MCF 10A (cell line): Measurements from ENCODE around the gene MEF2A. TPM values are rescaled to one million over a fixed set of nuclear protein-coding genes. Genes with fewer than 3 reads are reported as not detected.
A peak's percentile ranks its signal among the peaks of the same experiment; 100 is the strongest.

Source experiments
- BruUV-seq: library from RNA; stranded (reverse); fragments of 400-500 nt; replicated peaks from 2 replicates; lab custom pipeline; 2021; lab: Mats Ljungman, UMichigan
- CTCF ChIA-PET: fragments of 300-600 bp; sonication (Branson Sonifier 250); formaldehyde crosslinking; extraction: SDS; loops from one replicate; lab custom pipeline; 2021; ENCODE audit warnings: antibody characterized with exemption, inconsistent platforms; lab: Yijun Ruan, JAX
- POLR2A ChIA-PET: fragments of 300-600, 350-650 bp; sonication (Branson Sonifier 250); formaldehyde crosslinking; extraction: SDS; loops from one replicate; lab custom pipeline; 2020; ENCODE audit warnings: antibody characterized with exemption, inconsistent platforms; lab: Yijun Ruan, JAX
- DNase-seq: peaks from one replicate; pipeline ENCODE4 v3.0.0-alpha.2; 2018; ENCODE audit not compliant: unreplicated experiment
- H3K27ac Mint-ChIP-seq: one replicate; pipeline ENCODE4 v1.8.0; 2022; ENCODE audit warnings: mild to moderate bottlenecking, low read depth, mixed read lengths; ENCODE audit not compliant: unreplicated experiment
- H3K27me3 Mint-ChIP-seq: one replicate; pipeline ENCODE4 v1.8.0; 2022; ENCODE audit warnings: mixed read lengths; ENCODE audit not compliant: insufficient read depth, unreplicated experiment
- H3K36me3 Mint-ChIP-seq: one replicate; pipeline ENCODE4 v1.8.0; 2022; ENCODE audit warnings: mild to moderate bottlenecking, moderate library complexity, mixed read lengths; ENCODE audit not compliant: insufficient read depth, unreplicated experiment
- H3K4me1 Mint-ChIP-seq: one replicate; pipeline ENCODE4 v1.8.0; 2022; ENCODE audit warnings: mixed read lengths; ENCODE audit not compliant: insufficient read depth, unreplicated experiment
- H3K4me3 Mint-ChIP-seq: one replicate; pipeline ENCODE4 v1.8.0; 2022; ENCODE audit warnings: mild to moderate bottlenecking, moderate library complexity, mixed read lengths; ENCODE audit not compliant: unreplicated experiment
- H3K9me3 Mint-ChIP-seq: one replicate; pipeline ENCODE4 v1.8.0; 2022; ENCODE audit warnings: mixed read lengths; ENCODE audit not compliant: unreplicated experiment
- intact Hi-C: fragments of 100-400 bp; cut with micrococcal nuclease; formaldehyde crosslinking; loops from 2 replicates; pipeline ENCODE4 v1.14.1; 2022
- total RNA-seq: library from RNA; stranded (reverse); gene quantifications from 2 replicates; pipeline ENCODE4 v1.2.3, GENCODE V29; 2022
- TF ChIP-seq, protein P1 (sequence below): fragments of 200-600 bp; IDR thresholded peaks from one replicate; pipeline ENCODE4 v1.8.0; 2022; ENCODE audit warnings: antibody characterized with exemption, mild to moderate bottlenecking; ENCODE audit not compliant: unreplicated experiment

The MEF2A gene
- total RNA-seq, 1 experiment from 2014 or later = 52.9 TPM

DNA sequence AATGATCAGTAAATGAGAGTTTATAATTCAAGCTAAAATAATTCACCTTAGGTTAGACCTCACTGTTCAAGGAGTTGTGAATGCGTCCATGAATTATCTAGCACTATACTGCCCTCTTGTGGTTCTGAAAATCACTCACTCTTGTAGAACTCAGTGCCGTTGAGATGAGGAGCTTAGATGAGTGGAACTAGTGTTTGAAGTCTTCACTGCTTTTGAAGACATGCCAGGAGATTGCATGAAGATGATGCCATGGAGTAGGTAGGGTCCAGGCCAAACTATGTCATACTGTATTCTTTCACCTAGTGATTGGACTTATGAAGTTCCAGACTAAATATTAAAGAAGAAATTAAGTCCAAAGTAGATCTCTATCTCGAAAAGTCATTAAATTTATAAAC is 138.7 kb downstream of the MEF2A start:
- Mint-ChIP-seq H3K36me3 (no peaks in the 10 kb centered on the region), H3K9me3 (no peaks in the 10 kb centered on the region), H3K27ac (peak overlapping the region; percentile 84), H3K4me3 (no peak overlapping the region), H3K4me1 (peaks cover 43% of the 10 kb centered on the region), H3K27me3 (no peaks in the 10 kb centered on the region)
- intact Hi-C loops = loop anchor here (1.0 to 5.0 kb wide), 8 partner anchors 26 to 431 kb away; no protein-coding TSS in a partner anchor
- TF ChIP-seq, protein P1, sequence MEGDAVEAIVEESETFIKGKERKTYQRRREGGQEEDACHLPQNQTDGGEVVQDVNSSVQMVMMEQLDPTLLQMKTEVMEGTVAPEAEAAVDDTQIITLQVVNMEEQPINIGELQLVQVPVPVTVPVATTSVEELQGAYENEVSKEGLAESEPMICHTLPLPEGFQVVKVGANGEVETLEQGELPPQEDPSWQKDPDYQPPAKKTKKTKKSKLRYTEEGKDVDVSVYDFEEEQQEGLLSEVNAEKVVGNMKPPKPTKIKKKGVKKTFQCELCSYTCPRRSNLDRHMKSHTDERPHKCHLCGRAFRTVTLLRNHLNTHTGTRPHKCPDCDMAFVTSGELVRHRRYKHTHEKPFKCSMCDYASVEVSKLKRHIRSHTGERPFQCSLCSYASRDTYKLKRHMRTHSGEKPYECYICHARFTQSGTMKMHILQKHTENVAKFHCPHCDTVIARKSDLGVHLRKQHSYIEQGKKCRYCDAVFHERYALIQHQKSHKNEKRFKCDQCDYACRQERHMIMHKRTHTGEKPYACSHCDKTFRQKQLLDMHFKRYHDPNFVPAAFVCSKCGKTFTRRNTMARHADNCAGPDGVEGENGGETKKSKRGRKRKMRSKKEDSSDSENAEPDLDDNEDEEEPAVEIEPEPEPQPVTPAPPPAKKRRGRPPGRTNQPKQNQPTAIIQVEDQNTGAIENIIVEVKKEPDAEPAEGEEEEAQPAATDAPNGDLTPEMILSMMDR = peak; percentile 57
- BruUV-seq = no TSS peak
- DNase-seq = peak; percentile 88
- CTCF ChIA-PET = interaction anchor here (0.5 to 4.5 kb wide), 75 partner anchors 9 to 1622 kb away, joined by 3 to 68 read pairs (median 4); partner anchors contain the start of genes LRRC28 and LYSMD4
- POLR2A ChIA-PET = interaction anchor here (0.6 to 3.6 kb wide), 25 partner anchors 12 to 646 kb away, joined by 3 to 25 read pairs (median 4); partner anchors contain the start of genes LRRC28, LYSMD4 and MEF2A

DNA sequence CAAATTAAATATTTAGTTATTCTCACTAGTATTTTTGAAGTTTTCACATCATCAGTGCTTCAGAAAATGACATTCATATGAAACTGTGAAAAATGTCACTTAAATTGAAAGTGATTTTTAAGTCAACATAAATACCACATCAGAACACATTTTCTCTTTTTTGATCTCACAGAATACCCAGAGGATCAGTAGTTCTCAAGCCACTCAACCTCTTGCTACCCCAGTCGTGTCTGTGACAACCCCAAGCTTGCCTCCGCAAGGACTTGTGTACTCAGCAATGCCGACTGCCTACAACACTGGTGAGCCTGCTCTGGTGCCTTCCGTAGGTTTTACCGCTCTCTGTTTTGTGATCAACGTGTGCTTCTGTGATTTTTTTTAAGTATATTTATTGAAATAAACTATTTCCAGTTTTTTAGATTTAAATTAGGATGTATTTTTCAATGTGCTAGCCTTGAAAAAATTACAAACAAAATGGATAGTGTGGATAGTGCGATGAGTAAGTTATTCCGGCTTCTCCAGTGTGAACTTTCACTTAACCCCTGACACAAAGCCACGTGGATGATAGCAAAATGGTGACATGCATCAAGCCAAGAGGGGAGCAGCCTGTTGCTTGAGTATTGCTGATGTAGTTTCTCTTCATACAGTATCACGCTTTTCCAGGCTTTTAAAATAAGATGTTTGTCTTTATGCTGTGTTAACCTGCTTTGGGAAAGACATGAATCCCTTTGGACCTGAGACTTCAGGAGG is 140.9 kb downstream of the MEF2A start:
- H3K4me3 Mint-ChIP-seq = peak overlapping the region; percentile 49
- no peaks in the 10 kb centered on the region for H3K27me3 Mint-ChIP-seq
- peaks cover 7% of the 10 kb centered on the region for H3K36me3 Mint-ChIP-seq
- H3K27ac Mint-ChIP-seq = peak overlapping the region; percentile 65
- ChIA-PET POLR2A (interaction anchor here (0.6 to 4.1 kb wide), 9 partner anchors 26 to 896 kb away, joined by 3 to 53 read pairs (median 4); partner anchors contain the start of genes ASB7, LINS1, LRRC28 and LYSMD4), CTCF (interaction anchor here (0.7 to 3.1 kb wide), 7 partner anchors 50 to 551 kb away, joined by 3 to 16 read pairs (median 7); no protein-coding TSS in a partner anchor)
- no TSS peak for BruUV-seq
- TF ChIP-seq, protein P1 = no peak
- intact Hi-C loops = no loop called here
- H3K9me3 Mint-ChIP-seq = no peaks in the 10 kb centered on the region
- H3K4me1 Mint-ChIP-seq = peaks cover 44% of the 10 kb centered on the region
- no peak for DNase-seq

- TF ChIP-seq, protein P1 = no peak
- CTCF ChIA-PET = interaction anchor here (0.6 to 3.1 kb wide), 14 partner anchors 8 to 777 kb away, joined by 3 to 16 read pairs (median 4); no protein-coding TSS in a partner anchor
- POLR2A ChIA-PET = interaction anchor here (0.6 to 4.1 kb wide), 24 partner anchors 10 to 1979 kb away, joined by 3 to 53 read pairs (median 4); partner anchors contain the start of genes ASB7, LINS1, LRRC28 and LYSMD4
- DNase-seq = peak; percentile 50
- H3K36me3 Mint-ChIP-seq = peaks cover 17% of the 10 kb centered on the region
- peaks cover 42% of the 10 kb centered on the region for H3K4me1 Mint-ChIP-seq
- peak overlapping the region; percentile 65 for H3K27ac Mint-ChIP-seq
- BruUV-seq = no TSS peak
- intact Hi-C loops = loop anchor here (1.0 kb wide), 2 partner anchors 23 to 49 kb away; no protein-coding TSS in a partner anchor
- no peaks in the 10 kb centered on the region for H3K27me3 Mint-ChIP-seq
- no peaks in the 10 kb centered on the region for H3K9me3 Mint-ChIP-seq
- H3K4me3 Mint-ChIP-seq = peak overlapping the region; percentile 49
Observed at GRCh38 chr15:99707473-99708270, 141.9 kb downstream of the MEF2A start.
